ENCODE results near the gene CASR.
A peak's percentile ranks its signal among the peaks of the same experiment; 100 is the strongest.
"Not testable (repeated sequence)": the region's sequence is repeated elsewhere in the genome, so short reads cannot be mapped to it uniquely, and the experiment has no call there.

Gene CASR
- 0 reads per million in 4 donors for total RNA-seq

- peak in 1 of 5 donors; percentile 50 for DNase-seq
Observed at GRCh38 chr3:122183521-122183892, at the start of gene CASR. CASR (plus strand) TSS chr3:122183668; CDS start chr3:122254190, 70,522 bp downstream.

- DNase-seq, result peak in 1 of 5 donors; percentile 95
Observed at GRCh38 chr3:122146466-122146865, 37.0 kb upstream of the CASR start.

- peak in 1 of 5 donors; percentile 74 for DNase-seq
Observed at GRCh38 chr3:122148941-122149627, 34.4 kb upstream of the CASR start.

GRCh38 chr3:122151480-122151879, 32.0 kb upstream of the CASR start:
- no peak for DNase-seq

- DNase-seq, result not testable (repeated sequence)
Observed at GRCh38 chr3:122164983-122165382, 18.5 kb upstream of the CASR start.

DNA sequence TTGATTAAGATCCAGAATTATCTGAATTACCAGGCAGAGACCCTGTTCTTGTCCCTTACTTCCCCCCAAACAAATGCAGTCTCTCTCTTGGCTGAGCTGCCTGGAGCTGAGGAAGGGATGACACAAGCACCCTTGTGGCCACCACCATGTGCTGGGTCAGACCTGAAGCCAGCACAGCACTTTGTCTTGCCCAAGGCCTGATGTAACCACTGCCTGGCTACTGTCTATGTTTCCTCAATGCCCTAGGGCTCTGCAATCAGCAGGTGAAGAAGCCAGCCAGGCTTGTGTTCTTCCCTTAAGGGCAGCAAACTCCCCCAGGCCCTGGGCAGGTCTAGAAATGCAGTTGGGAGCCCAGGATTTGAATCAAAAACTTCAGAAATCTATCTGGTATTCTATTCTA, 15.8 kb upstream of the CASR start:
- no peak for DNase-seq

DNA sequence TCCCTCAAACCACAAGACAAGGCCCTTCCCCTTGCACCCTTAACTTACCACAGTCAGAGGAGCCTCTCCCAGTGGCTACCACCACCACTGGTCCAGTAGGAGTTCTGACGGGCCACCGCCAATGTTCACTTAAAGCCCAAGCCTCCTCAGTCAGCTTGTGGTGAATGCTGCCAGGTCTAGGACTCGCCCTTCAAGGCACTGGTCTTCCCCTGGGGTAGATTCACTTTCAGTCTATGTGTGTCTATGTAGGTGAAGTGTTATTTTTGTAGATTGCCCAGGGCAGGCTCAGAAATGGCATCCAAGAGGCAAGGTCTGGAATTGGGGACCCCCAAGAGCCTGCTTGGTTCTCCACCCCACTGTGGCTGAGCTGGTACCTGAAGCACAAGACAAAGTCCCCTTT, 15.4 kb upstream of the CASR start:
- DNase-seq, result no peak

DNA sequence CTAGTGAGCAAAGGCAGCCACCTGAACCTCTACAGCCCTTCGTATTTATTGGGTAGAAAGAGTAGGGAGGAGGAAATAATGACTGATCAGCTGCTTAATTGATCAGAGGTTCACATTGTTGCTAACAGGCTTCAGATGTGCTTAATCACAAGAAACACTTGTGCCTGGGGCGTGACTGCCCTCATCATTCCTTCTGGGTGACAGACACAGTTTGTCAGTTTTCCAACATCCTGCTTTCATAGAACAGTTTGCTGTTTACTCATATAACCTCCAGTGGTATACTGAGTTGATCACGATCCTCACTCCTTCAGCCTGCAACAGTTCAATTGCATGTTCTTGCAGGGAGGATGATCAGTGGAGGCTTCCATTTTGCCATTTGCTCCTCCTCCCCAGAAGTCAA, 13.6 kb upstream of the CASR start:
- DNase-seq, result no peak

GRCh38 chr3:122171361-122171760, 12.1 kb upstream of the CASR start:
- DNase-seq, result not testable (repeated sequence)

DNA sequence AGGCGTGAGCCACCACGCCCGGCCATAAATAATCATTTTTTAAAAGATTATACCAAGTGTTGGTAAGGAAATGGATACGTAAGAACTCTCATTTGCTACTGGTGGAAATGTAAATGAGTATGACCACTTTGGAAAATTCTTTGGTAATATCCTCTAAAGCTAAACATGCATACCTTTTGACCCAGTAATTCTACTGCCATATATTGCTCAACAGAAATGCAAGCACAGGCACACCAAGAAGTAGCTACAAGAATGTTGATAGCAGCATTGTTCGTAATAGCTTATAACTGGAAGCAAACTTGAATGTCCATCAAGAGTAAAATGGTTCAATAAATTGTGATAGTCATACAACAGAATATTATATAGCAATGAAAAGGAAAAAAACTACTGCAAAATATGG, 4.8 kb upstream of the CASR start:
- no peak for DNase-seq

- DNase-seq, result no peak
Observed at GRCh38 chr3:122183893-122184590, 574 bp downstream of the CASR start.

- no peak for DNase-seq
Observed at GRCh38 chr3:122184591-122184929, 1.1 kb downstream of the CASR start.

- DNase-seq, result no peak
Observed at GRCh38 chr3:122186372-122186771, 2.9 kb downstream of the CASR start.

DNA sequence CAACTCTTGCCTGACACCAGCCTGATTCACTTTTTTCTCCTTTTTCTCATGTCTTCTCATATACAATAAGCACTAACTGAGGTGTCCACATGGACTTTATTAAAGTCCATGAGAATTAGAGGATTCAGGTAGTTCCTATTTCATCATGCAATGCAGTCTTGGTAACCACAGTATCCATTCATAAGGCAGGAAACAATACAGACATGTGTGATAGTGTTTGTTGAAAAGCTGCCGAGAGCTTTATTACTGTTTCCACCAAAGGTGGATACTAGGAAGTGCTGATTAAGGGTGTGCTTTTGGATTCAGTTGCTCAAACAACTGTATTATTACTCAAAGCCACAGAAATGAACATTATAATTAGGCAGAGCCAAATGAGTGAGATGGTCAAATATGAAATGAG, 5.3 kb downstream of the CASR start:
- no peak for DNase-seq

DNA sequence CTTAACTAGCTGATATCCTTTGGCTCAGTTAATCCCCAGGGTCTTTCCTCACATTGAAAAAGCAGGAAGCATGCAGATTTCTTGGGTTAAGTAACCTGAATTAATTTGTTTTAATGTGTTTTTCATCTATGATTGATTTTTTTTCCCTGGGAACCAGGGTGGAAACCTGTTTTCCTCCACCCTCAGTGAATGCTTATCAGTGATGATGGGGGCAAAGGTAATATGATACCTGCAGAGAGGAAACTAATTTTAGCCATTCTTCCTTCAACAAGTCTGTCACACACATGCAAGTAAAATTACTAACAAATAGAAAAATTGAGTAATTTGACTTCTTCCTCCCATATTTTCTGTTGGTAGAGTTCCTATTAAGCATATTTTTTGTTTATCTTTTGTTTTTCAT, 5.9 kb downstream of the CASR start:
- DNase-seq, result no peak

DNA sequence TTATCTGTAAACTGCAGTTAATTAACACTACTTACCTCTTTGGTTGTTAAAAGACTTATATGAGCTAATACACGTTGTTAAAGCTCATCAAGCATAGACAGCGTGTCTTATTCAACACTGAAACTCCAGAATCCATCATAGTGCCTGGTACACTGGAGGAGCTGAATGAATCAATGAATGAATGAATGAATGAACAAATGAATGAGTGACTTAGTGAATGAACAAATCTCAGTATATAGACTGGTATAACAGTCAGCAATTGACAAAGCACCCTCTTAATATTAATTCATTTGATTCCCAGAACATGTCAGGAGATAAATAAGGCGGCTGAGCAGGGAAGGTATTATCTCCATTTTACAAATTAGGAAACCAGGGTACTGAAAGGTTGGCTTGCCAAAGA, 7.1 kb downstream of the CASR start:
- no peak for DNase-seq

- DNase-seq, result no peak
Observed at GRCh38 chr3:122198966-122199365, 15.5 kb downstream of the CASR start.

- DNase-seq, result no peak
Observed at GRCh38 chr3:122199552-122199951, 16.1 kb downstream of the CASR start.

DNA sequence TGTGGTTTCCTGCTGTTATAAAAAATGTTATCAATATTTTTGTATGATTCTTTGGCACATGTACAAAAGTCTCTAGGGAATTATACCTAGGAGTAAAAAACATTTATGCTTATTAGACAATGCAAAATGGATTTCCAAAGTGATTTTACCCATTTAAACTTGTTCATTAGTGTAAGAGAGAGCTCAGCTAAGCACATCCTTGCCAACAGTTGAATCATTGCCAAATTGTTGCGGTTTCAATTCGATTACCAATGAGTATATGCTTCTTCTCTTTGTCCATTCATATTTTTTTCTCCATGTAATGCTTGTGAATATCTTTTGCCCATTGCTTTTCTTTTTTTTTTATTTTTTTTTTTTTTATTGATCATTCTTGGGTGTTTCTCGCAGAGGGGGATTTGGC, 17.2 kb downstream of the CASR start:
- no peak for DNase-seq

- not testable (repeated sequence) for DNase-seq
Observed at GRCh38 chr3:122201476-122201875, 18.0 kb downstream of the CASR start.

GRCh38 chr3:122208579-122208978, 25.1 kb downstream of the CASR start:
- DNase-seq, result no peak

GRCh38 chr3:122213650-122214049, 30.2 kb downstream of the CASR start:
- DNase-seq, result no peak

GRCh38 chr3:122214711-122215110, 31.2 kb downstream of the CASR start:
- DNase-seq, result no peak

- DNase-seq, result no peak
Observed at GRCh38 chr3:122215592-122216298, 32.3 kb downstream of the CASR start.
